HG03460 (cell line): ENCODE data around the gene OR4F15.

ENCODE experiments used
- ATAC-seq: cut with Tn5 transposase; IDR thresholded peaks from one replicate; pipeline ENCODE4 v1.9.1; 2021; ENCODE audit not compliant: unreplicated experiment

The OR4F15 gene

DNA sequence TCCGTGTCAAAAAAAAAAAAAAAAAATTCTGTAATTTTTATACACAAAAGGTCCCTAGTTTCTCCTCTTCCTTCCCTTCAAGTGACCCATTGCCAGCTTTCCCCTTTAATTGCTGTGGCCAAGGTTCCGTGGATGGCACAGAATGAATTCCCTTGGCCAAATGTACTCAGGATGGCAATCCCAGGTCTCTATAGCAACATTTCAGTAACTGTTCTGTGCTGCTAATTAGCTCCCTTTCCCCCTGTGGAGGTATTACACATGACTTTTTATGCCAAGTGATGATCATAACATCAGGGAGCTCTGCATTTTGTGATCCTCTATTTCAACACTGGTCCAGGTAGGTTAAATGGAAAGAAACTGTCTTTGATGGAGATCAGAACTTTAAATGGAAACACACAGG is 8.8 kb upstream of the OR4F15 start, which contains the start of gene OR4F6:
Gene OR4F6, plus strand, starts transcription at position 301 of the 400 bp plus-strand sequence. CDS start 2,211 bp downstream, outside the sequence.
- ATAC-seq: no peak

DNA sequence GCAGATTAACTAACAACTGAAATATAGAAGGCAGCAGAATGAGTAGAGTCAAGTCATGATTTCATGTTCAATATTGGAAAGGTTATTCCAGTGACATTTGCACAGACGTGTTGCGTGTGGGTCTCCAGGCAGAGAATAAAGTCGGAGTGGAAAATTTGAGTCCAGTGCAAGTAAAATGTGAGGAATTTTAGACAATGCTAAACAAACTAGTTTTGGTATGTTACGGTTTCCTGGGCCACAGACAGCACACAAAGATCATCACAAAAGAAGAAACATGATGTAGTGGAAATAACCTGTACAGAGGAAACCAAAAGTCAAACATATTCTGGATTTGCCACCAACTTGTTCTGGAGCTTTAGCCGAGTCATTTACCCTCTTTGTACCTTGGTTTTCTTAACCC is 8.3 kb upstream of the OR4F15 start:
- ATAC-seq: no peak

DNA sequence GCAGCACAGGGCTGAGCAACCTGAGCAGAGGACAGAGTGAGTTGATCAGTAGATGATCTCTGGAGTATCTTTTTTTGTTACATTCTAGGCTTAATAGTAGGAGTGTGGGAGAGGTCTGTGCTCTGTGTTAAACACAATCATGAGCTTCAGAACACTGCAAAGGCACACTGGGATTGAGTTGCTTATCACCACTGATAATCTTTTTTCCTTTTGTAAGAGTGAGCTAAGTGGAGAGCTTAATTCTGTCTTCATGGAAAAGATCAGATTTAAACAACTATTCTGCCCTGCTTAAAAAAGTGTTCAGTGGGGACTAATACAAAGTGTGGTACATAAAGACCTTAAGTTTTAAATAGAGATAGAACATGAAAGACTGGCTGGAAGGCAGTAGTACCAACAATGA is 7.6 kb upstream of the OR4F15 start:
- no peak for ATAC-seq

DNA sequence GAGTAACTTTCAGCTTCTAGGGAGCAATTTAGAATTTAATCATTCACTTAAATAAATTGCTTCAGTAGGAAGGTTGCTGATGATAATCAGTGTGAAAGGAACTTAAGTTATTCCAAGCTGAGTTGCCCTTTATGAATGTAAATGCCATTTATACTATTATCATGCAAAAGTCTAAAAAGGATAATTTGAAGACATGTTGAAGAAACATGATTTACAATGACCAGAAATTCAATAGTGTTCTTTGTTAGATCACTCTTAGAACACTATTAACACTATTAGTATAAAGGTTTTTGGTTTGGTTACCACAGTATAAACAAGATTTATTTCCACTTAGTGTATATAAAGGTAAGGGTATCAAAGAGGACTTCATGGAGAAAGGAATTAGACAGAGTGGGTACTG is 7.1 kb upstream of the OR4F15 start:
- ATAC-seq: no peak

DNA sequence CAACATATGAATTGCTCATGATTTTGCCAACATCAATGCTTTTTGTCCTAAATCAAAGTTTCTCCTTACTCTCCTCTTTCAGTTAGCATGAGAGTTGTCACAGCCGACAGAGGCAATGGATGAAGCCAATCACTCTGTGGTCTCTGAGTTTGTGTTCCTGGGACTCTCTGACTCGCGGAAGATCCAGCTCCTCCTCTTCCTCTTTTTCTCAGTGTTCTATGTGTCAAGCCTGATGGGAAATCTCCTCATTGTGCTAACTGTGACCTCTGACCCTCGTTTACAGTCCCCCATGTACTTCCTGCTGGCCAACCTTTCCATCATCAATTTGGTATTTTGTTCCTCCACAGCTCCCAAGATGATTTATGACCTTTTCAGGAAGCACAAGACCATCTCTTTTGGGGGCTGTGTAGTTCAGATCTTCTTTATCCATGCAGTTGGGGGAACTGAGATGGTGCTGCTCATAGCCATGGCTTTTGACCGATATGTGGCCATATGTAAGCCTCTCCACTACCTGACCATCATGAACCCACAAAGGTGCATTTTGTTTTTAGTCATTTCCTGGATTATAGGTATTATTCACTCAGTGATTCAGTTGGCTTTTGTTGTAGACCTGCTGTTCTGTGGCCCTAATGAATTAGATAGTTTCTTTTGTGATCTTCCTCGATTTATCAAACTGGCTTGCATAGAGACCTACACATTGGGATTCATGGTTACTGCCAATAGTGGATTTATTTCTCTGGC is 6.2 kb upstream of the OR4F15 start:
- ATAC-seq: no peak

DNA sequence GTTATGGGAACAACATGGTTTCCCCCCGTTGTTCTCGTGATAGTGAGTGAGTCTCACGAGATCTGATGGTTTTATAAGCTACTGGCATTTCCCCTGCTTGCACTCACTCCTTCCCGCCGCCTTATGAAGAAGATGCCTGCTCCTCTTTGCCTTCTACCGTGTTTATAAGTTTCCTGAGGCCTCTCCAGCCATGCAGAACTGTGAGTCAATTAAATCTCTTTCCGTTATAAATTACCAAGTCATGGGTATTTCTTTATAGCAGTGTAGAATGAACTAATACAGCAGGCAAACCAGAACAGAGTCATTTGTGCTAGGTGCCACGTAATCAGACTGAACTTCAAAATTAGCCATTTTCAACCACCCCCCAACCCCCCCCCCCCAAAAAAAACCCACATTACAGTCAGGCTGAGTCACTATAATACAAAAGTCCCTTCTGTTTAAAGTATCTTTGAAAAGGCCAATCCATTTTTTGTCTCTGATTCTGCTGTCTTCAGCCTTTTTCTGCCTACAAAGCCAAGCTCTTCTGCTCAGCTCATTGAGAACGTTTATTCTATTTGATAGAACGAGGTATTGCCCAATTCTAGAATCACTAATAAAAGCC is 4.6 kb upstream of the OR4F15 start:
- no peak for ATAC-seq

DNA sequence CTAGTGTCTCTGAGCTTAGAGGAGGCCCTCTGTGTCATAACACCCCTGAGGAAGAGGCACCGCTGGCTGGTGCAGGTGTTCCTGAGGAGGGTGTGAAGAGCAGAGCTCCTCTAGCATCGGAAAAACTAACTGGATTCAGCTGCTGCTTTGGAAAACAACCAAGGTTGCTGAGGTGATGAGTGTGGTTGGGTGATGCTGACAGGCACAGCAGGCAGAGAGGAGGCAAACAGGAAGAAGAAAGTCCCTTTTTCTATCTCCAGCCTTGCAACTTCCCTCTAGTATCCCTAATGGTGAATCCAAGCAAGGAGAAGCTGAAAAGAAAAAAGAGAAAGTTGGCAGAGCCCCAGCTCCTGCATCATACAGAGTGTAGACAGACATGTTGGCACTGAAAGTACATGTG is 3.8 kb upstream of the OR4F15 start:
- no peak for ATAC-seq

DNA sequence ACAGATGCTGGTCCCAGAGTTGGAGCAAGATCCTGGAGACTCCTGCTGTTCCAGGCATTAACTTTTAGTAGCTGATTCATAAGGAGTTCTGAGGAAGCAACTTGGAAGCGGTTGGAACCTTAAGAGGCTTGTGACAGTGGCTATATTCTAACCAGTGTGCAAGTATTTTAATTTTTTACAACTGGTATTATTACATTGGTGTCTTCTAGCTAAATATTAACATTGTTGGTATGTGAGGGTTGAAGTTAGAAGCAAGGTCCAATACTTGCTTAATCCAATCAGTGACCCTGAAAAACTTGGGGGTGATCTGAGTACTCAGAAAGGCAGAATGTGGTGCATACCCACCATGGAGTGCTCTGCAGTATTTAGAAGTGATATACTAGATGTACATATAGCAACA is 1.5 kb upstream of the OR4F15 start:
- no peak for ATAC-seq

DNA sequence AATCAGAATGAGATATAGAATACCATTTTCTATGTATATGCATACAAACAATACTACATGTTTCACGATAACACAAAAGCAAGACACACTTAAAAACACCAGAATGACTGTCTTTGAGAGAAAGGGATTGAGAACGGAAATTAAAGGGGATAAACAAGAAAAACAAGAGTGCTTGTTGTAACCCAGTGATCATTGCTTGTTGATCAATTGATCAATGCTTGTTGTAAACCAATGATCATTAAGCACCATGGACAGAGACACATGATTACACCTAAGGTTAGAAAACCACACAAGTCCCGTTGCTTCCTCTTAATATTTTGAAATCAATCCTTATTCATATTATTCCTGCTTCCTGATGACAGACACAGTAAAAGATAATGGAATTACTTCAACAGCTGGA is 1.1 kb upstream of the OR4F15 start:
- ATAC-seq: no peak

DNA sequence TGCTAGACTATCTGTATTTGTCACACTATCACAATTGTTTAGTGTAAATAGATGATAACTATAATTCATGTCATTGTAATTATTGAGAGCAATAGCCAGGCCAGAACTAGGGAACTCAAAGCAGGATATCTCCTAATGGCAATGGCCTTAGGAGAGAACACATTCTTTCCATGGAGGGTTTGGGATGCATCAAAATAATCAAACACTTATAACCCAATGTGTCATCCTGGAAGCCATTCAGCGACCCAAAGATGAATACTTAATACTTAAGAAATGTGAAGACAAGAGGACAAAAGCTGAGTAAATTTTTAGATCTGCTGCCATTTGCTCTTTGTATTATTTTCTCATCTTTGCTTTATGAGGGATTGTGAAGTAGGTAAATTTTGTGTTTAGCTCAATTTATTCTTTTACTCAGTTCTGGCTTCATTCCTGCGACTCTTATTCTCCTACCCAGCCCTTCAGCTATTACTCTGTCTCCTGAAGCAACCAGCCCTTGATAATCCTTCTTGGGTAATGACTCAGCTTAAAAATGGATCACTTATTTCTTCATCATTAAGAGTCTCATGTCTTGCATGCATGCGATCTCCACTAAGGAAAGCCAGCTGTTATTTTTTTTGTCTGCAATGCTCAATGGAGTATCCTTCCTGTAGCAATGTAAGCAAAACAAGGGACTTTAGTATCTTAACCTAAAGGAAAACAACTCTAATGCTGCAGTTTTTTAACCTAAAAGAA is 2.0 kb downstream of the OR4F15 start:
- ATAC-seq: no peak

DNA sequence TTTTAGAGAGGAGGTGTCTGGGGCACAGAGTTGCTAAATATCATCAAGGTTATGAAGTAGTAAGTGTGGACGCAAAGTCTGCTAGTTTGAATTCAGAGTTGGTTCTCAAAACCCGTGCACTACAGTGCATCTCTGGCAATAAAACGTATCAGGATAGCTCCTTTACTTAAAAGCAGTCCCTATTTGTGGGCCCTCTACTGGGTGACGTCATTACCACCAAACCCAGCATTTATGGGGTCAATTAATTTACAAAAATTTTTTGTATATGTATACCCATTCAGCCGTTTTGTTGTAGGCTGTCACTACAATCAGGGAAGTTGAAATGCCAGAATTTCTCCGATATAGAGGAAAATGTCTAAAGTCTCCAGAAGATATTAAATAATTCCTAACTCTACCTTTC is 8.8 kb downstream of the OR4F15 start:
- no peak for ATAC-seq

DNA sequence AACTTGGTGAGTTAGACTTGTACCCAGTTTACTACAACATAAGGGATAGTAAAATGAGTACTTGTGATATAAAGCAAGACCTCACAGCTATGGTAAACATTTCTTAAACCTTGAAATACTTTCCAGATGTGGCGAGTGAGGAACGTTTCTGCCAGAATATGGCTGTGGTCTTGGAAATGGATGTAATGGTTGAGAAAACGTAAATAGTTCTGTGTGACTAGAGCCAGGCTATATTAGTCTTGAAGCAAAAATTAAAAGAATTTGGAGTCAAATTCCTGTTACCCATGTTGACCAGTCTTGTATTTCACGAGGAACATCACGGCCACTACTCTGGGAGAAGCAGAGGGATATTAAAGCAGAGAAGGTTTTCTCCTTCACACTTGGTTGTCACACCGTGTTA is 15.3 kb downstream of the OR4F15 start:
- no peak for ATAC-seq

DNA sequence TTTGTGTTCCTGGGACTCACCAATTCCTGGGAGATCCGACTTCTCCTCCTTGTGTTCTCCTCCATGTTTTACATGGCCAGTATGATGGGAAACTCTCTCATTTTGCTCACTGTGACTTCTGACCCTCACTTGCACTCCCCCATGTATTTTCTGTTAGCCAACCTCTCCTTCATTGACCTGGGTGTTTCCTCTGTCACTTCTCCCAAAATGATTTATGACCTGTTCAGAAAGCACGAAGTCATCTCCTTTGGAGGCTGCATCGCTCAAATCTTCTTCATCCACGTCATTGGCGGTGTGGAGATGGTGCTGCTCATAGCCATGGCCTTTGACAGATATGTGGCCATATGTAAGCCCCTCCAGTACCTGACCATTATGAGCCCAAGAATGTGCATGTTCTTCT is 16.8 kb downstream of the OR4F15 start:
- ATAC-seq: no peak

DNA sequence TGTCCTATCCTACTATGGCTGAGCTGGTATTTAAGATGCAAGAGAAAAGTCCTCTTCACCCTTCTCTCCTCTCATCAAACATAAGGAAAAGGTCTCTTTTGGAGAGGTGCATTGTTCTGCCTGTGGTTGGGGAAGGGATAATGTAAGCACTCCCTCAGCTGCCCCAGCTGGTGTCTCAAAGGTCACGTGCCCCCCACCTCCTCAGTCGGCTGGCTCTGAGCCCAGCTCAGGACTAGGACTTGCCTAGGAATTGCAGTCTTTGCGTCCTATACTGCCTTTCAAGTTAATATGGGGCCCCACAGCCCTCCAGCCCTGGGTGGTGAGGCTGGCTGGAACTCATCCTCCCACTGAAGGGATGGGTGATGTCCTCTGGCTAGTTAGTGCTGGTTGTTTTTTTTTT is 29.7 kb downstream of the OR4F15 start:
- no peak for ATAC-seq

DNA sequence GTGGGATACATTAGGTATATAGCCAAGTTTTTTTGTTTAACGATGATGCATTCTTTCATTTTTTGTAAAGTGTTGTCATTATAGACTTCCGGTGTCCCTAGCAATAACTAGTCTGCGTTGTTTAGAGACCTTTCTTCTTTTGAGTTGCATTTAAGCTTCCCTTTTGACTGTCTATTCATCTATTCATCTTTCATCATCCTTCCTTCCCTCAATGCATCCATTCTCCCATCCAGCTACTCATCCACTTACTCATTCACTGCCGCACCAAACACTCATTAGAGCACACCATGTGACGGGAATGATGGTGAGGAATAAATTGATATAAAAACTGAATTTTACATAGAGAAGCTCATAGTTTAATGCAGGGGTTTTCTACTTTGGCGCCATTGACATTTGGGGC is 32.9 kb downstream of the OR4F15 start:
- no peak for ATAC-seq

DNA sequence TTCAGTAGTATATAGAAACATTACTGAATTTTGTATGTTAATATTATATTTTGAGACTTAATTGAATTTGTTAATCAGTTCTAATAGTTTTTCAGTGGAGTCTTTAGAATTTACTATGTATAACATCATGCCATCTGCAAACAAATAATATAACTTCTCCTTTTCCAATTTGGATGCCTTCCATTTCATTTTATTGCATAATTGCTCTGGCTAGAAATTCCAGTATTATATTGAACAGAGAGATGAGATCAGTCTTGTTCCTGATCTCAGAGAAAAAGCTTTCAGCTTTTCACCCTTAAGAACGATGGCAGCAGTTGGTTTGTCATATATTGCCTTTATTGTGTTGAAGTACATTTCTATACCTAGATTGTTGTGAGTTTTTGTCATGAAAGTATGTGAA is 40.4 kb downstream of the OR4F15 start:
- no peak for ATAC-seq
